Activated CD4-positive, alpha-beta T cell treated with anti-CD3 and anti-CD28 coated beads for 4 hours (primary cell): ENCODE data around the gene CDK17.

Experiments used
- DNase-seq, 2 donors: peaks; one replicate each; pipeline ENCODE4 v3.0.0-alpha.2; 2020

CDK17 gene

DNA sequence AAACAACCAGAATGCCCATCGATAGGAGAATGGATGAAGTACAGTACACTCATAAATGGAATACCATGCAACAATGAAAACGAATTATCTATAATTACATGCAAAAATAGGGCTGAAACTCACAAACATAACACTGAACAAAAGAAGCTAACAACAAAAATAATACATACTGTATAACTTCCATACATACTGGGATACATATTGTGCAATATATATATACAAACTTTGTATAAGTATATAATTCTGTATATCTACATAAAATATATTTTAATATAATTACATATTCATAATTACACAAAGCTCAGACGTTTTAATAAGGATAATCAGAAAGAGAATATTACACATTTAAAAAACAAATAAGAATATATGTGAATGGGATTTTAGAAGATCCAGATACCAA, 90.2 kb downstream of the CDK17 start:
- DNase-seq, result no peak

DNA sequence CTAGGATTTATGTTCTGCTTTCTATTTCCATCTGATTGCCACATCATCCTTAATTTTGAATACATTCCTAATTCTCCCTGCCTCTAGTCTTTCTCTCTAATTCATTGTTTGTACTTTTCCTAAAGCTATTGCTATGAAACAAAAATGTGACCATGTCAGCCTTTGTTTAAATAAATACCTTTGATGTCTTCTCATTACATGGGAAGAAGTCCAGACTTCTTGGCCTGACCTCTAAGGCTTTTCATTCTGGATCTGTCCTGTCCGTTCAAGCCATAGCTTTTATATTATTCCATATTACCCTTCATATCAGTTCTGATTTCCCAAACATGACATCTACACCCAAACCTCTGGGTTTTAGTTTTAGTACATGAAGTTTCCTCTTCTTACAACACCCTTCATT, 91.4 kb downstream of the CDK17 start:
- DNase-seq, result no peak

DNA sequence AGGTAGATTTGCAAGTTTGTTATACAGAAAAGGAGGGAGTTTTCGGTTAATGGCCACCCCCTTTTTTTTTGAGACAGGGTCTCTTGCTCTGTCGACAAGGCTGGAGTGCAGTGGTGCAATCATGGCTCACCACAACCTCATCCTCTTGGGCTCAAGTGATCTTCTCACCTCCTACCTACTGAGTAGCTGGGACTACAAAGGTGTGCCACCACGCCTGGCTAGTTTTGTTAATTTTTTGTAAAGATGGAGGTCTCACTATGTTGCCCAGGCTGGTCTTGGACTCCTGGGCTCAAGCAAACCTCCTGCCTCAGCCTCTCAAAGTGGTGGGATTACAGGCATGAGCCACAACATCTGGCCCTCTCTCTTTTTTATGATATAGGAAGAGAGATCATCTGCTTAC, 94.6 kb downstream of the CDK17 start:
- no peak for DNase-seq

DNA sequence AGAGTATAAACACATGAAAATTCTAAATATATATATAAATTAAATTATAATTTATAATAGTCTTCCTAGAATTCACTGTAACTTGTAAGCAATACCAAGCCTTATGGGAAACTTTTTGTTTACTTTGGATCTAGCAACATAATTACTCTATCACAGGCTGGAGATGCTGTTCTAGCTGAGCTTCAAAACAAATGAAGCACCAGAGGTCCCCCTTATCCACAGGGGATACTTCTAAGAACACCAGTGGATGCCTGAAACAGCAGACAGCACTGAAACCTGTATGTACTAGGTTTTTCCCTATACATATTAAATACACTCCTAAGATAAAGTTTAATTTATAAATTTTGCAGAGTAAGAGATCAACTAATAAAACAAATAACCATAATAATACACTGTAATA, 96.6 kb downstream of the CDK17 start:
- DNase-seq, result no peak

DNA sequence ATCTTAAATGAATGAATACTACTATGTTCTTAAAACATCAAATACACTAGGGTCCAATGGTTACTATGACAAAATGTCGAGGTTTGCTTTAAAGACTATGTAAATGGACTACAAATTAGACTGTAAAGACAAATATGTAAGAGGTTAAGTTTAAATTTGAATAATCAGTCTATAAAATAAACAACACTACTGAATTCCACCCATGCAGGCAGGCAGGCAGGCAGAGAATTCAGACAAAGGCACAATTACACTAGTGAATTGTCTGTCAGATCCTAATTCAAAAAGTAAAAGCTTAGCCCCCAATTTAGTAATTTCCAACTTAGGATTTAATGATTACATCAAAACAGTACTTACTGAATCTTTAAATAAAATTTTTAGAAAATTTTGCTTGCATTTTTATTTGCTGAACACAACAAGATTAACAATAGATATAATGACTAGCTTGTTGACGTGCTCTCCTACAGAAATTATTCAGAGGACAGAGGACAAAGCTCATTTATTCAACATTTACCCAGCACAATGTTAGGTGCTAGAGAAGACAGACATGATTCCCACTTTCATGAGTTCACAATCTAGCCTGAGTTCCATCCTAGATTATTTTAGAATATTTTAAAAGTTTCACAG, 97.4 kb downstream of the CDK17 start:
- DNase-seq, result no peak

DNA sequence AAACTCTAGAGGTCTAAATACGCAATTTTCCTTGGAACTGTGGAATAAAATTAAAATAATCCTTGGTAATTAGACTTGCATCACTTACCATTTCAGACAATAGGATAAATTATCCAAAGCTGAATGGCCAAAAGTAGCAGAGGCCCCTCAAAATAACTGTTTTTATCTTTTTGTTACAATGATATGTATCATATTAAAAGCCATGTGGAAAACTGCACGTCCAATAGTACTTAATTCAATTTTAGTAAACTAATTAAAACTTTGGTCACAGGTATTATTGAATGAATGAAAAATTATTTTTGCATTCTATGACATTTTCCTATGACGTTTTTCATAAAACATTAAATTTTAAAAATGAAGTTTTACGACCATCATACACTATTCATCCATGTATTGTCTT, 98.5 kb downstream of the CDK17 start:
- no peak for DNase-seq

DNA sequence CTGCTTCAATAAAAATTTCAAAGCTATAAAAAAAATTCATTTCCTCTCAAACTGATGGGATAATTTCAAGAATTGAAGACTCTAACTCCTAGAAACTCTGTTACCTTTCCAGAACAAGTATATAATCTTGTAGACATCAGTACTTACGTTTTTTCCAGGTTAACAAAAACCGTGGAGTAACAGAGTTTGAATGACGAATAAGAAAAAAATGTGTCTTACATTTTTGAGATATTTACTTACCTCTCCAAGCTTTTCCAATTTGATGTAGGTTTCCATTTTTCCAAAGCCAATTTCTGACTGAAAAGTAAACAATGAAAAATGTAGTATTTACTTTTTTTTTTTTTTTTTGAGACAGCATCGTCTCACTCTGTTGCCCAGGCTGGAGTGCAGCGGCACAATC, 100.2 kb downstream of the CDK17 start:
- DNase-seq, result no peak

DNA sequence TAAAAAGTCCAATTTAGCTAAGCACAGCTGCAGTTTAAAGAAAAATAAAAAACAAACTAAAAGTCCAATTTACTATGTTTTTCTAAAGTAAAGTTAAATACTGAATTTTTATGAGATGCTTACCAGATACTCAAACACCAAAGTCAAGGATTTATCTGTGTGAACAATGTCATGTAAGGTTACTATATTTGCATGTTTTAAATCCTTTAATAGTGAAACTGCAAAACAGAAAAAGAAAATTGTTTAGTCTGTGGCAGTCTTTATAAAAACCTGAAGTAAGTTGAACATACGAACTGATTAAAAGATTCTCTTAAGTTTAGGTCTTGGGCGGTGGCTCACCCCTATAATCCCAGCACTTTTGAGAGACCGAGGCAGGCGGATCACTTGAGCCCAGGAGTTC, 102.7 kb downstream of the CDK17 start:
- no peak for DNase-seq

DNA sequence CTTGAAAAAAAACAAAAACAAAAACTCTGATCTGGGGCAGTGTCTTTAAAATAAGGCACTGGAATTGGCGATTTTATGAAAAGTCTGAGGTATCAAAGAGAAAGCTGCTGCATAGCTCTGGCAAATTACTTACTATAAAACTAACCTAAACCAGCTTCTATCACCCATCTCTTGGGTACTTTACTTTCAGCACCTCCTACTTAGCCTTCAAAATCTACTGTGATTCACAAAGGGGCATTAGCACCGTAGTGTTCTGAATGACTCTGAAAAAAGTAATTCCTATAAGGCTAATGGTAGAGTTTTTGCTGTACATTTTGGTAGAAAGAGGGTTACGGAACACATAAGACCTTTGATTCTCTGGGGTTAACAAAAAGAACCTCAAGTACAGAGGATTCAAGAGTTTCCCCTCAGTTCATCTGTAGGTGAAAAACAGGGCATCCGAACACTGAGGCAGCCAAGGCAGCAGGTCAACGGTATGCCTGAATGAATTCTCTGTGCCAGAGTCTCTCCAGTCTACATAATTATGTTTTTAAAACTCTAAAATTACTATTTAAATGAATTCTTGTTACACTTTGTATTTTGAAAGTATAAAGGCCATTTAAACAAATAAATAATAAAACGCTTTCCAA, 104.6 kb downstream of the CDK17 start:
- no peak for DNase-seq

DNA sequence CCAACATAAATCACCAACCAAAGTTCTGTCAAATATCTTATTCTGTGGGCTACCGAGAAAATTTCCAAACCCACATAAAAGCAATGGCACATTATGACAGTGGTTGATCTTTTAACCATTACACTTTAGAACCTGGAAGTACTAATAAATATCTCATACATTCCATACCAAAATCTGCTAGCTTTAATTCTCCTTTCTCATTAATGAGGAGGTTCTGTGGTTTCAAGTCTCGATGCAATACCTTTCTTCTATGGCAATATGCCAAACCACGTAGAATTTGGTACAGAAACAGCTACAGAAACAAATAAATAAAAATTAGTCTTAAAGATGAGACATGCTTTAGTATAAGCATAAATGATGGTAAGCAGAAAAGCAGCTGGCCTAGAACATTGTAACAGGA, 105.4 kb downstream of the CDK17 start:
- DNase-seq, result no peak

DNA sequence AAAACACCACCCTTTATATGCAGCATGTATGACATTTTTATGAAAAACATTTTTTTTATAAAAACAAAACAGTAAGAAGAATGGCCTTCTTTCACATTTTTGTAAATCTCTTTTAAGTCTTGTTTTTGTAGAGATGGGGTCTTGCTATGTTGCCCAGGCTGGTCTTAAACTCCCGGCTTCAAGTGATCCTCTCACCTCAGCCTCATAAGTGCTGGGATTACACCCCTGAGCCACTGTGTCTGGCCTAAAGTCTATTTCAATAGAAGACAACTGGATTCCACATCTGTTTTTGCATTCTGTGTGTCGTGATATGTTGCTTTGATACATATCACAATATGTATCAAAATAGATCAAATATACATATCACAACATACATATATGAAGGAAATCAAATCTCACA, 107.1 kb downstream of the CDK17 start:
- DNase-seq, result no peak

DNA sequence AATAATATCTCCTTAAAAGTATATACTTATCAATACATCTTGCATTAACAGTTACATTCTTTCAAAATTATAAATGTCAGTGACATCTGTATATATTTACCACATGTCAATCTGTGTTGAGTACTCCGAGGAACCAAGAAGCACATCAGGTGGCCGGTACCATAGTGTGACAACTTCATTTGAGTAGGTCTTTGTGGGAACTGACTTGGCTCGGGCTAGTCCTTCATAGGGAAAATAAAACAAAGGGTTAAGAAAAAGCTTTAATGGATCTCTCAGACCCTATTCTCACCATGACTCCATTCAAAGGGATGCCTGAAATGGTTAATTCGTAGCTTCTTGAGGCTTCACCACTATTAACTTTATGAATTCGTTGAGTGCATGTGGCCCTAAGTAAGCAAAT, 111.2 kb downstream of the CDK17 start:
- no peak for DNase-seq

DNA sequence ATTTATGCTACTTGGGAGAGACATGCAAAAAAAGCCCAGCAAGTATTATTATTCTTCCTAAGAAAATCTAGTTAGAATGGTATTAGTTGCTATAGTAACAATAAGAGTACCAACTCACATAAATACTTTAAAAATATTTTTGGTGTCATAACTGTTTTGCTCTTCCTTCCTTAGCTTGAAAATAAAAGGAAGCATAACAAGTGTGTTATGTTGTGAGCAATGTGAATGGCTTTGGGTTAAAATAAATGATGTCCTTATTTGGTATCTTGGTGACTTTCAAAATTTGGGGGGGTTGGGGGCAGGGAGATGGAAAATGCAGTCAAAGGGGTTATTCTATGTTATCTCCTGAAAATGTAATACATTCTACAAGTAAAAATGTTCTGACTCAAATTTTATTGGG, 115.1 kb downstream of the CDK17 start:
- DNase-seq, result no peak

DNA sequence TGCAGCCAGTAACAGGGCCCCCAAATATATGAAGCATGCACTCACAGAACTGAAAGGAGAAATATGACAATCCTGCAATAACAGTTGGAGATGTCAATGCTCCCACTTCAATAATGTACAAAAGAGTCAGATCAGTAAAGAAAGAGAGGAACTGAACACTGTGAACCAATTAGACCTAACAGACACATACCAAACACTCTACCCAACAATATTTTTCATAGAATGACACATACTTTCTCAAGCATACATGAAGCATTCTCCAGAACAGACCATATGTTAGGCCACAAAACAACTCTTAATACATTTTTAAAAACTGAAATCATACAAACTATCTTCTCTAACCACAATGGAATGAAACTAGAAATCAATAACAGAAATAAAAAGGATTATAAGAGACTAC, 125.9 kb downstream of the CDK17 start:
- no peak for DNase-seq

DNA sequence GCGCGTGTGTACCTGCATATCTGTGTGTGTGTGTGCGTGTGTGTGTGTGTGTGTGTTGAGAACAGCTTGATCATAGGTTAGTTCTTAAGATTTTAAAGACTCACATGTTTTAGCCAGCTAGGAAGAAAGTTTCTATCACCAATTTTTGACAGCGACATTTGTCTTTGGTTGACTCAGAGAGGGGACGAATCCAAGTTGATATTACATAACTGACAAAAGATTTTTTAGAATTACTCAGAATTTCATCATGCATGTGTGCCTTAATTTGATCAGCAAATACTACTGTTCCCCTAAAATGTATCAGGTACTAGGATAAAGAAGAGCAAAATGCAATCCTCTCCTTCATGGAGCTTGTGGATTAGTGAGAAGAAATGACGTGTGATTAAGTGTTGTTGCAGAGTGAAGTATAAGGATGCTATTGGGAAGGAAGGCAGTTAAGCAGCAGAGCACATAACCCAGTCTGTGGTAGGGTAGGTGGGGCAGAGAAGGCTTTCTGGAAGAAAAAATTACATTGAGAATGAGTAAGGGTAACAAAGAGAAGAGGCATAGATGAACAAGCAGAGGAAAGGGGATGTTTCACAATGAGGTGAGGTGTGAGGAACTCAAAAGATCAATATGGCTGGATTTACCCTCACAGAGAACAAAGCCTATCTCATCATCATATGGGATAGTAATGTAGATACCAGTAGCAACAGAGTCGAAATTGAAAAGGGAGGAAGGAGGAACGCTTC, 128.6 kb downstream of the CDK17 start:
- DNase-seq, result no peak

DNA sequence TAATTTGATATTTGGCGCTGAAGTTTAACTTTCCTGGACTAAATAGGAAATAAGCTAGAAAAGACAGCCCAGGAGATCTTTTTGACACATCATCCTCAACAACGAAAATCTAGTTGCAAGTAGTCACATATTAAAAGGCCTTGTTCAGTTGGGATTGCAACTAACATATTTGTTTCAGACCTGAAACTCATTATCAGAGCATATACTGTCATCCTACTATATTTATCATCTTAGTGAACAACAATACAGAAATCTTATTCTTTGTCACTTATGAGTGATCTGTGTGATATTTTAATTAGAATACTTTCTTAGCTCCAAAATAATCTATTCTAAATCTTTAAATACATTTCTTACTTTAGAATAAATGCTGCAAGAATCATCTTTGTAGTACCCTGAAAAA, 134.0 kb downstream of the CDK17 start:
- no peak for DNase-seq

DNA sequence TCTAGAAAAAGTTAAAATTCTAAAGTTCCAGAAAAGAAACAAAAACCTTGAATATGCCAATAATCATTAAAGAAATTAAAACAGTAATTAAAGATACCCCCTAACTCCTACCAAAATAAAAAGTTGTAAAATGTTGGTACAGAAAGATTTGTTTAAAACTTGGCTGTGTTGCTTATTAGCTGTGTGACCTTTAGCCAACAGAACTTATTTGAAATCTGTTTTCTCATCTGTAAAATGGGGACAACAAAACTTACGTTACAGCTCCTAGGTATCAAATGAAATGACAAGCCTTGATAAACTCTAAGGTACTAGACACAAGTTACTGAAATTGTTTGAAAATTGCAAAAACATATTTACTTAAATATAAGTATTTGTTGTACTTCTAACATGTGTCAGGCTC, 134.4 kb downstream of the CDK17 start:
- no peak for DNase-seq

DNA sequence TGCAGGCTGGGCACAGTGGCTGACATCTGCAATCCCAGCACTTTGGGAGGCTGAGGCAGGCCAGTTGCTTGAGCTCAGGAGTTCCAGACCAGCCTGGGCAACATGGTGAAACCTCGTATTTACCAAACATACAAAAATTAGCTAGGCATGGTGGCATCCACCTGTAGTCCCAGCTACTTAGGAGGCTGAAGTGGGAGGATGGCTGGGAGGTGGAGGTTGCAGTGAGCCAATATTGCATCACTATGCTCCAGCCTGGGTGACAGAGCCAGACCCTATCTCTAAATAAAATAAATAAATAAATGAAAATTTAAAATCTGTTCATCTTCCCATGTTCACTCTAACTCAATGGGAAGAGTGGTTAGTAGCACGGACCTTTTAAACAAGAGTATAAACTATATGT, 134.8 kb downstream of the CDK17 start:
- no peak for DNase-seq

DNA sequence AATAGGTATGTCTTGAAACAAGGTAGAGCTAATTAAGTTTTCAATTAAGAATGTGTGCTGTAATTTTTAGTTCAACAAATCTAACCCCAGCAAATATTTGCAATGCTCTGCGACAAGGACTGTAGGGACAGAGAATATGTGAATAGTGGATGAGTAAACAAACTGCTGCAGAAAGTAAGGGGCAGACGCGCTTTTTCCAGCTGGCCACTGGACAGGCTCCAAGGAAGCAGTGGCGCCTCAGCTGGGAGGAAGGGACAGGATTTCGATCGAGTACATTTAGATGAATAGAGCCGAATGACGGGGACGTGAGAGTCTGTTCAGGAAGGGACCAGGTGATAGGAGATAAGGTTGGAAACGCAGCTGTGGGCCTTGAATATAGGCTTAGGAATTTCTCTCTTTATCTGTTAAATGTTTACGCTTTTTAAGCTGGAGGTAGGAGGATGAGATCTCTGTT, 136.8 kb downstream of the CDK17 start:
- no peak for DNase-seq

DNA sequence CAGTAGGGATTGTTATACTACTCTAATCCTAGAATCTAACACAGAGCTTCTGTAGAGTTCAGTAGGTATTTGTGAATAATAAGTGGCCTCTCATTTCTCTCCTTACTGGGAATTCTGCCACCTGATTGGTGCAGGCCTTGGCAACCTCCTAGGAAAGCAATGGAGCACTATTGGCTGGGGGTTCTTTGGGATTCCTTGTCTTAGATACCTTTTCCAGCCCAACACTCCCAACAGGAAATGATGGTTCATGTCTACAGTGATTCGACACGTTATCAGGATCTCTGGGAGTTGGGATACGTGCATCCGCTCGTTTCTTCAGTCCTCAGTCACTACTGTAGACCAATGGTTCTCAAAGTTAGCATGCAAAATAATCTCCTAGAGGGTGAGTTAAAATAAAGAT, 138.7 kb downstream of the CDK17 start:
- DNase-seq, result no peak

DNA sequence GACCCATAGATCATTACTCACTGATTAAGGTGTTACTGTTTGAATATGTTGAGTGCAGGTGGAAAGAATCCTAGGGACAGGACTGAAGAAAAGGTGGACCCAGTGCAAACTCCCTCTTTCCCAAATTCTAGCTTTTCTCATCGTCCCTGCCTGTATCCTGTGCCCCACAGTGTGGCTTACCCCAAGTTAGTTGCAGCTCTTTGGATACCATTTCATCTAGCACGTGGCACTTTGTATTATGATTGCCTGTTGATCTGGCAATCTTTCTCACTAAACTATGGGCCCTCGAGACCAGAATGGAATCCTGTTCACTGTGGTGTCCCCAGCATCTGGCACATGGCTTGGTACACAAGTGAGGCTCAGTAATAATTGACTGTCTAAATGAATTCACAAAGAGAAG, 139.6 kb downstream of the CDK17 start:
- DNase-seq, result no peak

DNA sequence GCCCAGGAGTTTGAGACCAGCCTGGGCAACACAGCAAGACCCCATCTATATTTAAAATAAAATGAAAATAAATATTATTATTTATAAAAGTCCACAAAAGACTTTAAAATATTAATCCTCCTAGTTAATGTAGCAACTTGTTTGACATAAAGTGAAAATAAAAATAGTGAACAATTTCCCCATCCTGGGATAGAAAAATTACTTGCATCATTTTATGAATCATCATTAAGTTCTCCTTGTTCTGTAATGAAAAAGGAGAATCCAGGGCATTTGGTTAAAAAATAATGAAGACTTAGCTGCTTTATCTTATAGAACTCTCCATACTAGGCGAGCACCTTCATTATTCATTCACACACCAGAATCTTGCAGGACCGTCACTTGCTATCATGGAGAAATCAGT, 140.0 kb downstream of the CDK17 start:
- no peak for DNase-seq

DNA sequence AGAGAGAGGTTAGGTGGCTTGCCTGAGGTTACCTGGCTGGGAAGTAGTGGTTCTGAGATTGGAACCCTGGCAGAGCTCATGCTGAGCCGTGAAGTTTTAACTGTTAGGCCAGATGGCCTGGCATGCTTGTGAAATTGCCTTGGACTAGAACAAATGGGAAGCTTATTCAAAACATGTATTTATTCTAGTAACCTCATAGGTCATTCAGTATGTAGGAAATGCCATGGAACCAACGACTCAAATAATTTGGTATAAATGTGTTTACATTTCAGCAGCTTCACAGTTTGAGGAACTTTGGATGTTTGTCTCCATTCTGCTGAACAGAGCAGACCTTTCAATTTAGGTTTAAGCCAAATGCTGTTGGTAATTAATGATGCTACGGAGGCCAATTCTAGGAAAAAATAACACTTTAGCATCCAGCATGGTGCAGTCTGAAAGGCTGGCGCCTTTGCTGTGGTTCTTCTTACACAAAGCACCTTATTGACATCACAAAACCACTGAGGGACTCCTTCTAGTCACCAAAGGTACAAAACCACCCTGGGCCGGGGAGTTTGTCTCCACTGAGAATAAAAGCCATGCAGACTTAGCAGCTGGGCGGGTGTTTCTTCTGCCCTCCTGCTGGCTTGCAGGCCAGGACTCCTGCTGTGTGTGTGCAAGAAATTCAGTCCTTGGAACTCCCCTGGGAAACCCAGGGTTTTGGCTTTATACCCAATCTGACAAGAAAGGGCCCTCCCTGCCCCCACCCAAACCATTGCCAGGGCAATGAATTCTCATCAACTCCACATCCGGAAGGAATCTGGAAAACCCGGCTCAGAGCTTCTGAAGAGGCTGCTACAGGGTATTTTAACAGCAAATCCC, 141.9 kb downstream of the CDK17 start:
- DNase-seq, result no peak
